Measurements from ENCODE around the gene RAB11FIP3. TPM values are rescaled to one million over a fixed set of nuclear protein-coding genes. Genes with fewer than 3 reads are reported as not detected.
"Not testable (repeated sequence)": the region's sequence is repeated elsewhere in the genome, so short reads cannot be mapped to it uniquely, and the experiment has no call there.

RAB11FIP3 gene
- total RNA-seq, 4 donors from 2014 or later: 27.0 to 50.1 (median 34.8) TPM

- DNase-seq: no peak
- no peak for ATAC-seq
- TF ChIP-seq POLR2A (IDR thresholded peaks at IDR 0.05) (no peak), CTCF (IDR thresholded peaks at IDR 0.05 in 4 of 5, conservative IDR thresholded peaks at IDR 0.05 in 1 of 5) (no peak)
- in situ Hi-C loops (cut with MboI; ENCODE audit: low sequenced_read_pairs in 4 of 4) (no loop called here), intact Hi-C loops (cut with DNase I; ENCODE audit: low total_unique reads) (loop anchor here (5.0 kb wide), 1 partner anchor 72 kb away; the partner anchor contains the start of gene DECR2)
- peaks cover 0 to 8% of the 10 kb centered on the region in 2 donors for H3K36me3 ChIP-seq
- H3K27me3 ChIP-seq: no peaks in the 10 kb centered on the region
- H3K9me3 ChIP-seq: no peaks in the 10 kb centered on the region
- H3K4me1 ChIP-seq: peaks cover 19% of the 10 kb centered on the region in 2 donors
- no peak overlapping the region for H3K4me3 ChIP-seq
- H3K27ac ChIP-seq: no peak overlapping the region
Measured at GRCh38 chr16:474420-475122, 49.1 kb downstream of the RAB11FIP3 start.

GRCh38 chr16:476039-476438 is 50.6 kb downstream of the RAB11FIP3 start:
- Histone ChIP-seq H3K4me3 (no peak overlapping the region), H3K36me3 (peaks cover 0 to 8% of the 10 kb centered on the region in 2 donors), H3K27ac (peak overlapping the region; percentile 36 to 89 (median 88)), H3K27me3 (no peaks in the 10 kb centered on the region), H3K9me3 (no peaks in the 10 kb centered on the region), H3K4me1 (peaks cover 8 to 9% of the 10 kb centered on the region in 2 donors)
- ATAC-seq (no peak), DNase-seq (no peak)
- TF ChIP-seq POLR2A (IDR thresholded peaks at IDR 0.05) (no peak), CTCF (IDR thresholded peaks at IDR 0.05 in 4 of 5, conservative IDR thresholded peaks at IDR 0.05 in 1 of 5) (no peak)
- in situ Hi-C loops (cut with MboI; ENCODE audit: low sequenced_read_pairs in 4 of 4) (no loop called here), intact Hi-C loops (cut with DNase I; ENCODE audit: low total_unique reads) (loop anchor here (5.0 kb wide), 1 partner anchor 74 kb away; the partner anchor contains the start of gene DECR2)

- ATAC-seq: peak; percentile 97
- no peaks in the 10 kb centered on the region for H3K27me3 ChIP-seq
- peaks cover 5% of the 10 kb centered on the region in 2 donors for H3K4me1 ChIP-seq
- TF ChIP-seq POLR2A (IDR thresholded peaks at IDR 0.05) (peak in 1 of 2 donors; percentile 53), CTCF (IDR thresholded peaks at IDR 0.05 in 4 of 5, conservative IDR thresholded peaks at IDR 0.05 in 1 of 5) (no peak)
- peak overlapping the region; percentile 81 to 89 (median 88) for H3K27ac ChIP-seq
- intact Hi-C loops (cut with DNase I; ENCODE audit: low total_unique reads): loop anchor here (5.0 kb wide), 1 partner anchor 75 kb away; the partner anchor contains the start of gene DECR2
- DNase-seq: peak; percentile 75 to 85
- H3K4me3 ChIP-seq: no peak overlapping the region
- peaks cover 0 to 7% of the 10 kb centered on the region in 2 donors for H3K36me3 ChIP-seq
- in situ Hi-C loops (cut with MboI; ENCODE audit: low sequenced_read_pairs in 4 of 4): no loop called here
- no peaks in the 10 kb centered on the region for H3K9me3 ChIP-seq
Measured at GRCh38 chr16:477301-478157, 52.1 kb downstream of the RAB11FIP3 start.

- intact Hi-C loops (cut with DNase I; ENCODE audit: low total_unique reads): loop anchor here (5.0 kb wide), 1 partner anchor 76 kb away; the partner anchor contains the start of gene DECR2
- H3K27me3 ChIP-seq; ATAC-seq; H3K4me1 ChIP-seq; H3K36me3 ChIP-seq; DNase-seq; H3K9me3 ChIP-seq; in situ Hi-C loops (cut with MboI; ENCODE audit: low sequenced_read_pairs in 4 of 4); H3K4me3 ChIP-seq: not testable (repeated sequence)
- peak overlapping the region; percentile 81 to 89 (median 88) for H3K27ac ChIP-seq
Measured at GRCh38 chr16:478287-478686, 52.8 kb downstream of the RAB11FIP3 start.

Data from gastrocnemius medialis (tissue), 4 donors.